GM21447 (cell line): ENCODE results near the gene GLMP.

Source experiments
- ATAC-seq: cut with Tn5 transposase; IDR thresholded peaks from one replicate; pipeline ENCODE4 v1.9.1; 2021; ENCODE audit not compliant: unreplicated experiment

GLMP gene

GRCh38 chr1:156286061-156286460, 9.4 kb downstream of the GLMP start:
- no peak for ATAC-seq

- ATAC-seq = no peak
Measured at GRCh38 chr1:156285437-156285836, 10.0 kb downstream of the GLMP start.

DNA sequence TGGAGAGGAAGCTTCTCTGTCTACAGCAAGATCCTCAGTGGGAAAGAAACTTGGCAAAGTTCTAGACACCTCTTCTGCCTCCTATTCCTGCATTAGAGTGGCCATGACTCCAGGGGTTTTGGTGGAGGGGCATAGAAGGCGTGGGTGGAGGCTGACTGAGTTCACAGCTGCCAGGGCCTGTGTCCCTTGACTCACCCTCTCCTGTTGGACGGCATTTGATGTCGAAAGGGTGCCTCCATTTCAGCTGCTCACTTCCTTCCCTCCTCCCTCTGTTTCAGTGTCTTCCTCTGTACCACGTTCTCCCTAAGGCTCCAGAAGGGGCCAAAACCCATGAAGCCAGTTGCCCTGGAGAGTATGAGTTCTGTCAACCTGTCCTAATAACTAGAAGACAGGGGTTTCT, 10.7 kb downstream of the GLMP start:
- no peak for ATAC-seq

DNA sequence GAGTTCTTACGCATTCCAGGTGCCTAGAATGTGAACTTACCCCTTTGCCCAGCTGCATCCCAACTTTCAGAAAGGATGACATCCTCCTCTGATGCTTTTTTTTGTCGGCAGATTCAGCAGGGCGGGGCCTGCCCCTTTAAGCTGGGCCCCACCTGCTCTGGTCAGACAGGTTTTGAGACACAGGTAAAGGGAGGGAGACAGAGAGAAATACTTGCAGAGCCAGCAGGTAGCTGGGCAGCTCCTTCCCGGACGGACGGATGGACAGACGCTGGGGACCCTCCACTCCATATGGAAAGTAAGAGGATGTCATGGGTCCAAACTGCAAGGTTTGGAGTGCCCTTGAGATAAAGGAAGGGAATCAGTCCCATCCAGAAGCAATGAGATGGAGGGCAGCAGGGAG, 11.4 kb downstream of the GLMP start, which contains the start of gene TMEM79:
Gene TMEM79 (plus strand): TSS at position 214 of the 400 bp plus-strand sequence. CDS start 902 bp downstream, outside the sequence.
- no peak for ATAC-seq

GRCh38 chr1:156283521-156283920, 12.0 kb downstream of the GLMP start:
- ATAC-seq = no peak

DNA sequence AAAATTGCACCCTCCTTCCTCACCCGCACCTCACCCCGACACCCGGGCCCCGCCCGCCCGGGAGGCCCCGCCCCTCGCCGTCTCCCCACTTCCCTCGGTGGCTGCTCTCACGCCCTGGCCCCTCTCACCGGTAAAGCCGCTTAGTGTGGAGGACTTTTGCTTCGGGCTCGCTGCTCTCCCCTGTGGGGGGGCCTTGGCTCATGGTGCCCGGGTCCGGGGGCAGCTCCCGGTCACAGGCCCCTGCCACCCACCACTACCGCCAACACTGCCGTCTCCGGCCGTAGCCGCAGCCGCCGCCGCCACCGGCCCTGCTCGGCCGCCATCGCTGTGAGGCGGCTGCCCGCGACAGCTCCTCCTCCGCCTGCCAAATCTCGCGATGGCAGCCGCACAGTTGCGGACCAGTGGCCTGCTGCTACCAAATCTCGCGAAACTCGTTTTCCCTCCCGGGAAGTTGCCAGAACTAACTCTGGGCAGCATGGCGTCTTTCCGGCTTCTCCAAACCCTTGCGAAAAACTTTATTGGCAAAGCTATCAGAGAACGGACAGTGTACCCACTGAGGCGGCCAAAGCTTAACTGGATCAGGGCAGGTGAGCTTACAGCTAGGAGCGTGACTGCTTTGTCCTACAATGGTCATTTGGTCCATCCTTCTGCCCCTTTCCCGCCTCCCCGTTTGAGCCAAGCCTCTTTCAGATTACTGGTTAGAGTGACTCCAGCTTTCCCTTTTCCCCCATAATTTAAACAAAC, 12.8 kb downstream of the GLMP start, which contains the start of gene SMG5:
Gene SMG5 (minus strand): TSS at position 347 of the 744 bp plus-strand sequence. CDS start 145 bp downstream, at position 202.
- ATAC-seq = peak; percentile 70

GRCh38 chr1:156281693-156282478, 13.6 kb downstream of the GLMP start:
- no peak for ATAC-seq

- peak; percentile 54 for ATAC-seq
Measured at GRCh38 chr1:156281281-156281680, 14.2 kb downstream of the GLMP start.

- no peak for ATAC-seq
Measured at GRCh38 chr1:156279837-156280236, 15.6 kb downstream of the GLMP start.

DNA sequence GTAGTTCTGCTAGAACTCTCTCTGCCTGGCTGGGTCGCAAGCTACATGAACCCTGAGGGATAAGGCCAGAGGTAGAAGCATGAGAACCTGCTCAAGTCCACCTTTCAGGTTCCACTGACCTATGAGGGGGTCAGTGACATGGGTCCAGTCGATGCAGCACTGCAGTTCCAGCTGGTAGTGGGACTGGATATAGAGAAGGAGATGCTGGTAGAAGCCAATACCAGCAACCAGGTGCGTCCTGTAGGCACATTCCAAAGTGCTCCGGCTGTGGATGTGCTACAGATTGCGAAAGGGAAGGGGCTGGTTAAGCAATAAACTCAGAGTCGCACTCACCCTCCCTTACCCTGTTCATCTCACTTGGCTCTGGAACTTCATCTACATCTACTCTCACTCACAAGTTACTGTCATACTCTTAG, 18.5 kb downstream of the GLMP start:
- no peak for ATAC-seq

- no peak for ATAC-seq
Measured at GRCh38 chr1:156276532-156276931, 18.9 kb downstream of the GLMP start.

DNA sequence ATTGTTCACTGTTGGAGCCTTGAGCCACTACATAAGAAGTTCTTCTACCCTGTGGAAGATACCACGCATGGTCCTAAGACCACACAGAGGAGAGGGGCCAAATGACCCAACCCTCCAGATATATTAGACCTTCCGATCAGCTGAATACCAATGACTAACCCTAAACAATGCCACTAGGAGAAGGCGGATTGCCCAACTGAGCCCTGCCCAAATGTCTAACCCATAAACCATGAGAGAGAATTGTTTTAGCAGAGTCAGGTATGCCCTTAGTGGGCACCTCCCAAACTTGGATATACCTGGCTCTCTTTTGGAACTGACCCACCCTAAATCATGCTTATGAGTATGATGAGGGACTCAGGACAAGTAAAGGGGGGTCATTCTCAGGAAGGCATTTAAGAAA, 25.2 kb downstream of the GLMP start:
- ATAC-seq = no peak

DNA sequence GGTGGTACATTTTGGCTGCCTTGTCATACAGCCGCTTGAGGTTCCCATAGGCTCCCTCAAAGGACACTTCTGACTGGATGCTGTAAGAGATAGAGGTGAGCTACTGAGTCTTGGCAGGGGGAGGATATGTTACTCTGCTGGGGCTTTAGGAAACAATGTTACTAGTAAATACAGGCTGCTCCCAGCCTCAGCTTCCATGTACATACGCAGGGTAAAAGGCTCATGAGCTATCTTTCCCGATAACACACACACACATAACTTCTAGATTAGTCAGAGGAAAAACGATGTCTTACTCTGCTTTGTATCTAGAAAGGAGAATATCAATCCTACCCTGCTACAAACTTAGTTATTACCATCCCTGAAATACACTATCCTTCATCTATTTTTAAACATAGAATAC, 27.1 kb downstream of the GLMP start:
- ATAC-seq = no peak

DNA sequence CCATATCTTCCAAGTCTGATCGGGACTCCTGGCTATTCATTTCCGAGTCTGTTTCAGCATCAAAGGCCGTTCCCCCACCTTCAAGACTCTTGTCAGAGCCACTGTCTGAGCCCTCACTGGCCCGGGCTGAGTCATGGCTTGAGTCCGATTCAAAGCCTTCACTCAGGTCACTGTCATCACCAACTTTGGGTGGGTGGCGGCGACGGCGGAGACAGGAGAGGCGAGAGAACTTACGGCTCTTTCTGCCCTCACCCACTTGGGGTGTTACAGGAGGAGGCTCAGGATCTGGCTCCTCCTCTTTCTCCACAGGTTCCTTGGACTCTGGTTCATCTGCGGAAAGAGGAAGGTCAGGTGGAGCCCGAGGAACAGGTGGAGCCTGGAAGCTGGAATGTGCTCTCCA, 29.4 kb downstream of the GLMP start:
- no peak for ATAC-seq

- ATAC-seq = no peak
Measured at GRCh38 chr1:156263288-156263655, 32.2 kb downstream of the GLMP start.

DNA sequence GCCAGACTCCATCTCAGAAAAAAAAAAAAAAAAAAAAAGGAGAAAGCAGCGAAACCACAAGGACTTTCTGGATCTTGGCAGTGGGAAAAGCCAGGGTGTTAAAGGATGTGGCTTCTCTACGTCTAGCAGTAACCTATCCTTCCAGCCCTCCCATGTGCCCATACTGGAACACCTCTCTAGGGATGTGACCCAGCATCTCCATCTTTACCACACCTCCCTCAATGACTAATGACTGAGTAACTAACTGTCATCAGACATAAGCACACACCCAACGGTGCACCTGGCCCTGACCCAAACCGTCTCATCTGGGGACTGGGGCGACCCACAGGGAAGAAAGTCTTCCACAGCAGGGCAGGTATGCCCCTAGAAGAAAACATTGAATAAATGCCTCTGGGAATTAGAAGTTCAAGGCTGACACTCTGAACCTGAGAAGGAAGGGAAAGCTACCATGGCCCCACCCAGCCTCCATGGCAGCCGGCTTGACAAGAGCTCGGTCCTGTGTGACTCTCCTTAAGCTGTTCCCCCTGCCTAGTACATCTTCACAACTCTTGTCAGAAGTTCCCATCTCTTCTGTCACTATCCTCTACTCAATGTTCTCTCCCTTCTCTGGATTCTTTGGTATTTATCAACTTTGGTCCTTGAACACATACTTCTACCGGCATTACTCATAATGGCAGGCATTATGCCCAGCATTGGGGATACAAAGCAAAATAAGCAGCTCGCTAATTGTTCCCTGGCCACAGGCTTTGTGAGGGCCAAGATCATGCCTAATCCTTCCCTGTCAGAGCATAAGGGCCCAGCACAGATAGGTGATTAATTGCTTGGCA, 32.8 kb downstream of the GLMP start:
- ATAC-seq = no peak

GRCh38 chr1:156260896-156261295, 34.6 kb downstream of the GLMP start:
- ATAC-seq = no peak

- ATAC-seq = no peak
Measured at GRCh38 chr1:156259805-156260204, 35.7 kb downstream of the GLMP start.

GRCh38 chr1:156258859-156259258, 36.6 kb downstream of the GLMP start:
- no peak for ATAC-seq

DNA sequence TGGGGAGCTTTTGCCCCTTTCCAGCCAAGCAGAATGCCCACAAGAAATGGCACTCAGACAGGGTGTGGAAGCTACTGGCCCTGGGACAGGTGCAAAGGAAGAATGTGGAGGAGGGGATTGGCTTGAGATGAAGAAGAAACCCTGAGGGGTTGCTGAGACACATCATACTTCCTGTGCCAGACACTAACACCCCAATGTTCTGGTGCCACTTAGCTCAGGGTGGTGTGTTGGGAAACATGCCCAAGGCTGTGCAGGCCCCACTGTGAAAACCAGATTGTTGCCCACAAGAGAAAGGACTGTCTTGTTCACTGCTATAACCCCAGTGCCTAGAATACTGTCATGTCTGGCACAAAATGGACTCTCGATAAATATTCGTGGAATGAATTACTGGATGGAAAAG, 37.8 kb downstream of the GLMP start:
- no peak for ATAC-seq

- ATAC-seq = no peak
Measured at GRCh38 chr1:156253634-156254033, 41.8 kb downstream of the GLMP start.
